Measurements from ENCODE around the gene NEDD9.

Gene NEDD9

DNA sequence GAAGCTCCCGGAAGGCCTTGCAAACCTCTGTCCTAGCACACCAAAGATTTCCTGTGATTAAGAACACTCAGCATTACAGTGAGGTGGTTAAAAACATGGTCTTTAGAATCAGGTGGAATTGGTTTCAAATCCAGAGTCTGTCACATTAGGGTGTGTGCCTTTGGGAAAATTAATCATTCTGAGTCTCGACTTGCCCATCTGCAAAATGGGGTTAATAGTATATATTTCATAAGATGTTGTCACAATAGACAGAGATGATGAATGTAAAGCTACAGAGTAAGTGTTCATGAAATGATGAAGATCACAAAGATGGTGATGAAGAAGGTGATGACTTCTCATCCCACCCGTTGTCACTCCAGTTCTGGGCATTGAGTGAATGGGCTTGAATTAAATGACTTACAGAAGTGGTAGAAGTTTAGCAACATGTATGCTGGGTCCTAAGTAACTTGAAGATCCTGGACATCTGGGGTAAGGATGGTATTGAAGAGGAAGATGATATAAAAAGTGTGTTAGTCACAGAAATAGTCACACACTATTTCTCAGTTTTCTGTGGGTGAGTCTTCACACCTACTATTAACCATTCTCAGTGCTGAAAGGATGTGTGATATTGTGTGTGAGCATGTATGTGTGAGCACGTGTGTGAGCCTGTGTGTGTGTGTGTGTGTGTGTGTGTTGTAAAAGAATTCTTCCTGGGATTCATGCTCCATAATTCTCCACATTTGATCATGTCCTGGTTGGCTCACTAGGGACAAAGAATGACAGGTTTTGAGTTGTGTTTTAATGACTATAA, 28.0 kb upstream of the NEDD9 start:
- DNase-seq, result no peak

DNA sequence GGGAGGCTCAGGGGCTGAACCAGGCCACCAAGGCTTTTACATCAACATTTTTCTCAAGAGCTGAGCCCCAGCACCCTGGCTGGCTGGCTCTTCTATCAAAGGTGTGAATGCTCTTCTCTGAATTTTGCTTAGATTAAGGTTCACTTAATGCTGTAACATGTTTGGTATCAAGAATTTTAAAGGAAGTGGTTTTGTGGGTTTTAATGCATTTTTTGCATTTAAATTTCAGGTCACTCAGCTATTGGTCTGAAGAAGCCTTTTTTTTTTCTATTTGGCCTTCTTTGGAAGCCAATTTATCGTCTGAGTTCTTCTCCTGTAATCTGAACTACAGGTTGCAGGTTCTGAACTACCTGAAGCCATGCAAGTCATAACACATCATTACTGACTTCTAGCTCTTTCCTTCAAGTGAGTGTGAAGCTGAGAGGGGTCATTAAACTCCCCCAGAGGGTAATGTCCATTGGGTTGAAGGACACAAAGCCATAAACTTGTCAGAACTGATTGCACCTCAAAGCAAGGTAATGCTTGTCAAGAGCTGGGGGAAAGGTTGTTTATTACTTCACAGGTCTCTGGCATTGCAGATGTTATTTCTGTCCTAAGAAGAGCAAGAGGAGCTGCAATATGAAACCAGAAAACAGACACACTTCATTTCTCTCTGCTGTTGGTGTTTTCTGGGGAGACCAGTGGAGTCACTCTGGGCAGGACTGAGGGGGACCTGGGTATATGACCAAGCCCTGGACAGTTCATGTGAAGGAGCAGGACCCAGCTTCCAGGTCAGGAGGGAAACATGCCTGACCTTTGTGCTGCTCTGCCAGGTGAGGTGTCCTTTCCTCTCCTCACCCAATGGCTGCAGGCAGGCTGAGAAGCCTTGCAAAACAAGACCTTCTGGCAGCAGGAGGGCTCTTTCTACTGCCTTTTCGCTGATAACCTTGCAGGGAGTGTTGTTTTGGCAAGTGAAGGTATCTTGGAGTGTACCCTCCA, 26.1 kb upstream of the NEDD9 start:
- peak; percentile 38 for DNase-seq

DNA sequence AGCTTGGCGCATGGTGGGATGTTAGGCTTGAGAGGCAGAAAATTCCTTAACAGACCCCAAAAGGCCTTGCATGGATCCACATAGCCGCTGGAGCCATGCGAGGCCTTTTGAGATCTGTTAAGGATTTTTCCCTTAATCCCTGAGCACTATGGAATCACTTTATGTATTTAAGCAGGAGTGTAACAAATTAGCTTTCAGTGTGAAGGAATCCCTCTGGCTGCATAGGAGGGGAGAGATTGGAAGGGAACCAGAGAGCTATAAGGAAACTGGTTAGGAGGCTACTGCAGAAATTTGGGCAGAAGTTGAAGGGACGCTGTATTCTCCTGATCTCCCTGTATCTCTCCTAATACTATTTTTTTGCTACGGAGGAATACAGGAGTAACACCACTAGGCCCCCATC, 23.1 kb upstream of the NEDD9 start:
- DNase-seq, result no peak

DNA sequence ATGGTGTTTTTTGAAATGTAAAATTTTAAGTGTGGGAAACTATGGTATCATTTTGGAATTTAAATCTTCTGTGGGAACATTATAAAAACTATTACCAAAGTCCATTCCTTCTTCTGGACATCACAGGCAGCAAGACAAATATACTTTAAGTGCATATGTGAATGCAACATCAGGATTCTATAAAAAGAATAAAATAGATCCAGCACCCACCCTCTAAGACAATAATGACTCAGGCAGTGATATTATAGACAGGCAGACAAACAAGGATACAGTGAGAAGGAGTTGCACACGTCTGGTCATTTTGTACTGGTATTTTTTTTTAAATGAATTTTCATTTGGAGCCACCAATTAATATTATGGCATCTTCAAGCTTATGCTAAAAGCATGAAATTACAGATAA, 21.1 kb upstream of the NEDD9 start:
- DNase-seq, result no peak

DNA sequence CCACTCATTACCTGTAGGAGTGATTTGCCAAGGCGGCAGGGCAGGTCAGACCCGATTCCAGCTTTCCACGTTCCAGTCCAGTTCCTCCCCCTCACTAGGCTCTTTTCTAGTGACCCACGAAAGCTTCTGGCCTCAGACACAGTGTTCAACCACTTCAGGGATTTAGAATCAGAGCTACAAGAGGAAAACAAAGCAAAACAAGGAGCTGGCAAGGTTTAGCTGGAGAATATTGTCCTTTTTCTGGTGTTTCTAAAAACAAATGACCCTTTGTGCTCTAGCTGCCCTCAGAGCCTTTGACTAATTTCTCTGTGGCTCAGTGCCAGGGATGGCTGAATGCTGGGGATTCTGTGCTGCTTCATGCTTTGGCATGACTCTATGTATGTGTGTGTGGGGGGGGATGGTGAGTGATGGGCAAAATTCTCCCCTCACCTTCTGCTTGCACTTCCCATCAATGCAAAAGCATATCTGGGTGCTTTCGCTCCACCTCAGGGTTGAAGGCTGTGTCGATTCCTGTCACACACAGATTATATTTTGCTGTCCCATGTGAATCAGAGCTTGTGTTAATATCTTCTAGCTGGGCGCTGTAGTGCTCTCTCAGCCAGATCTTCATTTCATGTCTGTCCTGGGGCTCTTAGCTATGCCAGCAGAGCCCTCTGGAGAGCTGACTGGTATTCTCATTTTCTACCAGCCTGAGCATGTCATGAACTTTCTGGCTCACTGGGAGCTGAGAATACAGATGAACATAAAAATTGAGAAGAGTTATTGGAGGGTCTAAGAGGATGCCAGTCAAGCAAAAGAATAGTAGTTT, 19.3 kb upstream of the NEDD9 start:
- DNase-seq, result no peak

DNA sequence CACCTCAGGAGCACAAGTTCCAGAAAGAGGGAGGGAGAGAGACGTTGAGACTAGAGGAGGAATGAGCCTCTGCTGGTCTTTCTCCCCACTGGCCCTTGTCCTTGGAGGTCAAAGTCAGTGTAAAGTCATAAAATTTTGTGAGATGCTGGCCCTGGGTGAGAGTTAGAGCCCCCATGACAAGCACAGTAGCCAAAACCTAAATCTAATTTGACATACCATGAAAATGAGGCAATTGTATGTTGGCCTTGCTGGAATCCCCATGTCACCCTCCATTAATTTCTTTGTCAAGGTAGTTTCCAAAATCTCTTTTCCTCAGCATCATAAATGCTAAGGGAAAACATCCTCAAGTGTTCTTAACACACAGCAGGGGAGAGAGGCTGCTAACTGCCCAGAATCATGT, 17.6 kb upstream of the NEDD9 start:
- DNase-seq, result no peak

DNA sequence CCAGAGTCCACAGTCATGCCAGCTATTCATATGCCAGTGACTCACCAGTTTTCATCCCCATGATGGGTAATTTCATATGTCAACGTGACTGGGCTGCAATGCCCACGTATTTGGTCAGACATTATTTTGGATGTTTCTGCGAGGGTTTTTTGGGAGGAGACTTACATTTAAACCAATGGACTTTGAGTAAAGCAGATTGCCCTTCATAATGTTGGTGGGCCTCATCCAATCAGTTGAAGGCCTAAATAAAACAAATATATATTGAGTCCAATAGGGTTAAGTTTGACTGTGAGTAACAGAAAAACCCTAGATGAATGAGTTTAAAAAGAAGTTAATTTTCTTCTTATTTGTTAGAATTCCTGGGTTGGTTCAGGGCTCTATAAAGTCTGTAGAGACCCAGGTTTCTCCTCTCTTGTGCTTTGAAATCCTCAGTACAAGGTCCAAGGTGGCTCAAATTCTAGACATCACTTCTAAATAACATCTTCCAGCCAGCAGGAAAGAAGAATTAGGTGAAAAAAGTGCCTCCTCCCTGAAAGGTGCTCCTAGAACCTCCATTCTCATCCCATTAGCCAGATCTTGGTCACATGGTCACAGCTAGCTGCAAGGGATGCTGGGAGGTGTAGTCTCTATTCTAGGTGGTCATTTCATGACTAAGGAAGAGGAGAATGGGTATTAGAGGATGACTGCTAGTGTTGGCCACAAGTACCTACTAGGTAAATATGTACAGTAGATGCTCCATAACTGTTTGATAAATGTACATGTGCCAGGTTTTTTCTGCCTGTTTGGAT, 16.7 kb upstream of the NEDD9 start:
- DNase-seq, result no peak

DNA sequence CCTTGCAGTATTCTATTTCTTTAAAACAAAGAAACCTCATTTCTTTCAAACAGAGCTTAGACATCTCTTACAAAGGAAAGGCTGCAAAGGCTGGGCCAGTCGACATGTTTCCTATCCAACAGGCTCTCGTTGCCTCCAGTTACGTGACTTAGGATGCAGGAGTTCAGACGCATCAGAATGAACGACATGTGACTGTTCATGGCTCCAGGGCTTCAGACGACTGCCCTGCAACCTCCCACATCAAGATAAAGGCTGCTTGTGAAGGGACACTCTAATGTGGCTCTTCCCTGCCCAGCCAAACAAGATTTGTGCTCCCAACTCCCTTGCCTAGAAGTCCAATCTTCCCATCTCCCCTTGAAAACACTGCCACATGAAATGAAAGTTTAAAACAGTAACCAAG, 14.3 kb upstream of the NEDD9 start:
- DNase-seq, result no peak

DNA sequence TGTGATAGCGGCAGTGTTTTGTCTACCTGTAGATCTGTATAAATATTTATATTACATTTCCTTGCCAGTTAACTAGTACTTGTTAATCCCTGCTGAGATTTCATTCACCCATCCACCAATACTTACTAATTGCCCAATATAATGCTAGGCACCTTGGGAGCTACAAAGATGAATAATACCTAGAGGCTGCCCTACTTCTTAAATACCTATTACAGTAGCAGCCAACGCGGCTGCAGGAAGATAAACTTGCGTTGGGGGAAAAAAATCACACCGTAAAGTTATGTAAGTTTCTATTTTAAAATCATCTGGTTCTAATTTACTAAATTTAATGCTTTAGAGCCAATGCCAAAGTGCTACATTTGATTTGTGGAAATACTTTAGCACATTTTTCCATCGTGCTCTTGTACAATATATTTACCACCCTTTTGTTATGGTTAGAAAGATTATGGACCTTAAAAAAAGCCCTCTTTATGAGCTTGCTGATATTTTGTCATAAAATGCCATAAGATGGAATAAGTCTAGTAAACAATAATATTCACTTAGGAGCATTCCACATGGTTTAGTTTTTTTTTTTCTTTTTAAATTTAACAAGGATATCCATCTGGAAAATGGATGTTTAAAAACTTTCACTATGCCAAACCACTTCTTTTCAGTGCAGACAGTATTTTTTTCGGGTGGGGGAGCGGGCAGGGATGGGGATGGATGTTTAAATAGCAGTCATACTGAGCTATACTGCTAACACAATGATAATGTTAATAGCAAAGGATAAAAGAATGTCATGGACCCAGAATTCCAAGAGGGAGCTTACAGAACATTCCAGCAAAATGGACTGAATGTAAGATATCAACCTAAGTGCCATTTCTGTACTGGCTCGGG, 13.2 kb upstream of the NEDD9 start:
- DNase-seq, result no peak

DNA sequence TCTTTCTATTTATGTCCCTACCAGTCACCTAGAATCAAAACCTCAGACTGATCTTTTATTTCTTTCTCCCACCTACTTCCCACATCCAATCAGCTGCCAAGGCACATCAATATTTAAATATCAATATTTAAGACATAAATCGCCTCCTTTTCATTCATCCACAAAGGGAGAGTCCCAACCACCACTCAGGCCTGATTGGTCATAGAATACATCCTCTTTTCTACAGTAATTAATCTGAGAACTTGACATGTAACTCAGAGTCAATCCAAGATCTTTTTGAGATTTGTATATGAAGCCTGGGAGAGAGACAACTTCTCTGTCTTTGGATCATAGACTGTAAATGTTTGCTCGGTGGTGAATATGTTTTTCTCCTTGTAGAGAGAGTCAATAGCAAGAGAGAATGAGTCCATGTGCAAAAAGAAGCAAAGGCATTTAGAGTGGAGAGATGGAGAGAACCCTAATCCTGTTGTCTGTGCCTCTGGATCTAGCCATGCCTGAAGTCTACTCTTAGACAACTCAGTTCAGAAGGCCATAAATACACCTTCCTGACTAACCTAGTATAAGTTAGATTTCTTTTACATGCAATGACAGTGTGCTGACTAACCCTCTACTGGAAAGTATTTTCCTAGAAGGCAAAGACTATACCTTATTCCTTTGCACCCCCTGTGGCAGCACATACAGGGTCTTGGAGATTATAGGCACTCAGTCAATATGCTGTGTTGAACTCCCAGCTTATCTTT, 12.1 kb upstream of the NEDD9 start:
- no peak for DNase-seq

DNA sequence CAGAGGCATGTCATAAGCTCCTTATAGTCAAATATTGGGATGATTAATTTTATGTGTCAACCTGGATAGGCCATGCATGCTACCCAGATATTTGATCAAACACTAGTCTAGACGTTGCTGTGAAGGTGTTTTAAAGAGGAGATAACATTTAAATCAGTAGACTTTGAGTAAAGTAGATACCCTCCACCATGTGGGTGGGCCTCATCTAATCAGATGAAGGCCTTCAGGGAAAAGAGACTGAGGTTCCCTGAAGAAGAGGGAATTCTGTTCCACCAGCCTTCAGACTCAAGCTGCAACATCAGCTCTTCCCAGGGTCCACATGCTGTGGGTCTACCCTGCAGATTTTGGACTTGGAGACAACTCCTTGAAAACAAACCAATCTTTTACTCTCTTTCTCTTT, 11.4 kb upstream of the NEDD9 start:
- no peak for DNase-seq

DNA sequence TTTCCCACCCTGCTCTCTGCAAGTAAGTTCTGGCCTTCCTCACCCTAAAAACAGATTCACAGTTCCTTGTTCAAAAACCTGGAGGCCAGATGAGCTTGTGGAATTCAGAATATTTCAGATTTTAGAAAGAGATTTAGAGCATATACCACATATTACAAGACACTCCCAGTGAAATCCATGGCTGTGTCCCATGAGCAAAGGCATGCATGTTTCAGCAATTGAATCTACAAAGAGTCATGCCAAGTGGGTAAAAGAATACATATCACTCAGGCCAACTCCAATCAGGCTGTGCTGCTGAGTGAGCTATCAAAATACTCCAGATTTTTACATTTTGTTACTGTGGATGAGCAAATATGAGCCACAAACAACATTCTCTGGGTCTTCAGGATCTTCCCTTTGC, 10.2 kb upstream of the NEDD9 start:
- DNase-seq, result no peak

DNA sequence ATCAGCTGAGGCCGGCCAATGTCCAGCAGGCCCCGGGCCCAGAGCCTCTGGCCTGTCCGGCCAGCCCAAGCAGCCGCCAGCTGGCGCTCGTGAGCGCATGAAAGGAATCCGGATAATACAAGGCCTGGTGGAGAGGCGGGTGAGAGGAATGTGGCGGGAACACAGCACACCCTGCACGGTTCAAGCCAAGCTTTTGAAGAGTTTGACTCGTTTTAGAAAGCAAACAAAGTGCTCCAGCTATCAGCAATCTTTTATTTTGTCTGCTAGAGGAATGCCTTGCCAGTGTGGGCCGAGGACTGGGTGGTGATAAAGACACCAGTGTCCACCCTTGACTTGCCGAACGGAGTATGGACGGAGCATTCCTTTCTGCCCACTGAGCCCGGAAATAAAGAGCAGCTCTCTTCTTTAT, 9.3 kb upstream of the NEDD9 start:
- no peak for DNase-seq

DNA sequence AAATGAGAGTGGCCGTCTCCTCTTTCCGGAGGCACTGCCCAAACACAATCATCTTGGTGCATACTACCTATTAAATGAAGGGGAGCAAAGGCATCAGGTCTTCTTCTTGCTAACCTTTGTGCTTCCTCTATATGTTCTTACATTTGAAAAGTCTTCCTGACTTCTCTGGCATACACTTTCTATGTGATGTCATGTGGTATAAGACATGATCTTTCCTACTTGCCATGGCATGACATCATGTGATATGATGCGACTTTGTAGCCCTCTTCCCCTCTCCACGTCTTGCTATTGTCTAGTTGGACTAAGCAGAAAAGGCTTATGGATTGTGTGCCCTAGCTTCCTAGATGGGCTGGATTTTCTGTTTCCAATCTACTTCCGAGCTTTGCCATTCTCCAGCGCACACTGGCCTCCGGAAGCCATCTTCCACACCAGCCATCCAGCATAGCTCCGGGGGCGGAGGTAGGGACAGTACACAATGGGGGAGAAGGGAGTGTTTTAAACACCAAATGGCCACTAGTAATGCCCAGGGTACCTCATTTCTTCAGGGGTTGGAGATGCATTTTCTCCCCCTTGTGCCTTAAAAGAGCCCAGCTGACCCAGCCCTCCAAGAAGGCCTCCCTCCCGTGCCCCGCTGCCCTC, 8.8 kb upstream of the NEDD9 start:
- DNase-seq, result no peak

DNA sequence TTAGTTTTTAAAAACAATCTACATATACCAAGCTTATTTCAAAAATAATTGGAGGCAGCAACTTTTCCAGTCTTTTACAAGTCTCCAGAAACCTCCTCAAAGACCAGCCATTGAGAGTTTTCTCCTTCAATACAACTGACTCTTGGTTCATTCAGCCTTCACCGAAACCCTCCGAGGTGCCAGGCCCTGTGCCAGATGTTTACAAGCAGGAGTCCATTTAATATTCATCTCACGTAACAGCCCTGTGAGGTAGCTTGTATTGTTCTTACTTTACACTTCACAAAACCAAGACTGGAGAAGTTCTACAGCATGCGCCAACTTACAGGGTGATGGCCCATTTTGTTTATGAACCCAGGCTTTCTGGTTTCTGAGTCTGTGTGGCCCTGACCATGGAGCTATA, 5.5 kb upstream of the NEDD9 start:
- no peak for DNase-seq

DNA sequence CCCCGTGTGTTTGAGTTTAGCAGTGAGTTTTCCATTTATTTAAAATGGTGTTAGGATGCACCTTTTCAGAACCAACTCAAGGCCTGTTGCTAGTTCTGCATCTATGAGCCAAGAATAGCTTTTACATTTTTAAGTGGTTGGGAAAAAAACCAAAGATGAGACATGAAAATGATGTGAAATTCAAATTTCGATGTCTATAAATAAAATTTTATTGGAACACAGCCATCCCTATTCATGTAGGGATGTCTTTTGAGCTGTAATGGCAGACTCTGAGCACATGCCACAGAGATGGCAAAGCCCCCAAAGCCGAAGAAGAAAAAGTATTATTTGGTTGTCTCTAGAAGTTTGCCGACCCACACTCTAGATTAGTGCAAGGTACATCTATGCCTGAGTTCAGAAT, 5.0 kb upstream of the NEDD9 start:
- no peak for DNase-seq

DNA sequence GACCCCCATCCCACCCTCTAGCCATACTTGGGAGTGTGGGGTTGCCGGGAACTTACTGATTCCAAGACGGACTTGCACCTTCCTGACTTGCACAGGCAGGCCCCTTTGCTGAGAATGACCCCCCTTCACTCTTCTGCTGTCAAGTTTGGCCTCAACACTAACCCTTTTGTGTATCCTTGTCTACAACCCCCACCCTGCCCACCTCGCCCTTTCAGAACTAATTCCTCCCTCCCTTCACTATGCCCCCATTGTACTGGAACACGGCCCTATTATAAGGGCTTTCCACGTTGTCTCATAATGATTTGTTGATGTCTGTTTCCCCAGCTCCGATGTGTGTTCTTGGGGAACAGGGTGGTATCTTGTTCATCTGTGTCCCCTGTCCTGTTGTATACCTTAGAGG, 4.4 kb upstream of the NEDD9 start:
- no peak for DNase-seq

DNA sequence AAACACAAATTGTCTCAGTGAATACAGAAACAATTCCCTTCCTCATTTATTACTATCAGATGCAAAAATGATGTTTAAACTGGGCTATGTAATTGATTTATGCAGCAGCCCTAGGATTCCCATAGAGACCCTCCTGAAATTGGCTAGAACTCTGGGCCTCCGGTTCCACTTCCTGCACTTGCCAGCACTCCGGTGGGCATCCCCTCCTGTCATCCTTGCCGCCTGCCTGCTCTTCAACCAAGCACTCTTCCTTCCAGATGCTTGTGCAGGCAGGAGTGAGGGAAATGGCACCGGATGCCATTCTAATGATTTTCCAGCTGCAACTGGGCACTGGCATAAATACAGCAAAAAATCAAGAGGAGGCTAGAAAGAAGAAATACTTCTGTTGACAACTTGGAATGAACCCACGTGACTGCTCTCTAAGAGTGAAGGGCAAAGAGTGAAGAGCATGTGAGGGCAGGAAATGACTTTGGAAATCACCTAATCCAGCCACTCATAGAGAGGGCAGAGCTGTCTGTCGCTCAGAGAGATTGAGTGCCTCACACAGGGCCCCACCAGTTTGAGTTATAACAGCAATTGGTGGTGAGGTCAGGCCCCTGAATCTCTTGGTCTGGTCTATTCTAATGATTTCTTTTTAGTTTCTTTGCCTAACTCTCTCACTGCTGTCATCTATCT, 3.7 kb upstream of the NEDD9 start:
- DNase-seq, result no peak

DNA sequence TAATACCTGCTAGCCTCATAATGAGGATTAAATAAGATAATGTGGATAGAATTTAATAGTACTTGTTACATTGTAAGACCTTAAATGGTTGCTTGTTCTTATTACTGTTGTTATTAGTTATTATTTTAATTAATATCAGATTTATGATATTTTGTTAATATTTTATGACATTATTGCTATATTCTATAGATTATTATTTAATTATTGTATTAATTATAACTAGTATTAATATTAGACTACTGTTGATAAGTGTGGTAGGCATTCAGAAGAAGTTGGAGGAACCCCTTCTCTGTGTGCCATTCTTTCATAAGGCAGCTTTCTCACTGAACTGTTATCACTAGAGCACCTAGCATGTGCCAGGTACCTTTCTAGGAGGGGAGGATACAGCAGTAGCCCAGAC, 2.6 kb upstream of the NEDD9 start:
- no peak for DNase-seq

All from activated T-cell treated with anti-CD3 and anti-CD28 coated beads, Interleukin-2, amount 50 U/mL, for 1 hour (primary cell).